Measurements from ENCODE around the gene CDK5RAP3. TPM values are rescaled to one million over a fixed set of nuclear protein-coding genes. Genes with fewer than 3 reads are reported as not detected.
"Not testable (repeated sequence)": the region's sequence is repeated elsewhere in the genome, so short reads cannot be mapped to it uniquely, and the experiment has no call there.

The CDK5RAP3 gene
- polyA plus RNA-seq, 2 of the 4 experiments (the other 2 are of a cell fraction) = 124 to 165 TPM

GRCh38 chr17:47934856-47935255 is 36.1 kb upstream of the CDK5RAP3 start:
- Histone ChIP-seq H3K27ac (peak overlapping the region in 1 of 2 experiments; percentile 72; a peak in 1 of 6 replicates), H3K4me1 (peaks cover 22% of the 10 kb centered on the region), H3K9me3 (no peaks in the 10 kb centered on the region), H3K4me3 (no peak overlapping the region), H3K4me2 (no peak overlapping the region)
- ChIA-PET CTCF (interaction anchor here (1.5 to 21.7 kb wide), 3 partner anchors 11 to 84 kb away, joined by 6 to 320 read pairs (median 22); partner anchors contain the start of genes CDK5RAP3 and PNPO), POLR2A (no interaction called here)
- ATAC-seq = no peak
- no peak for DNase-seq (ENCODE audit: low read depth in 1 of 2, low spot score in 1 of 2)
- FAIRE-seq = no peak
- 96% methylated on average over 1 of the region's 1 CpG for WGBS (ENCODE audit: missing lambda C conversion rate)
- no peak for TF ChIP-seq JUN (IDR thresholded peaks at IDR 0.05)
- no peak for TF ChIP-seq CBX2 (IDR thresholded peaks at IDR 0.05; ENCODE audit: borderline replicate concordance, low read depth)
- TF ChIP-seq RARB (CRISPR knock-in tag; IDR thresholded peaks at IDR 0.05) = no peak
- TF ChIP-seq ZC3H11A (IDR thresholded peaks at IDR 0.05) = no peak
- TF ChIP-seq REST (IDR thresholded peaks at IDR 0.05) = no peak
- TF ChIP-seq CTCF (IDR thresholded peaks at IDR 0.05) = no peak
- TF ChIP-seq RFX5 (IDR thresholded peaks at IDR 0.05) = no peak
- no peak for TF ChIP-seq ZSCAN20 (CRISPR knock-in tag; IDR thresholded peaks at IDR 0.05)
- no peak for TF ChIP-seq PHF8 (IDR thresholded peaks at IDR 0.05; ENCODE audit: borderline replicate concordance, low read depth)
- TF ChIP-seq EHF (CRISPR knock-in tag; IDR thresholded peaks at IDR 0.05) = no peak
- TF ChIP-seq ESRRA (IDR thresholded peaks at IDR 0.05; ENCODE audit: borderline replicate concordance, low read length) = no peak
- TF ChIP-seq NPAS2 (CRISPR knock-in tag; IDR thresholded peaks at IDR 0.05; ENCODE audit: borderline replicate concordance) = no peak

- H3K4me3 ChIP-seq; ATAC-seq; DNase-seq (ENCODE audit: low read depth in 1 of 2, low spot score in 1 of 2); POLR2A ChIA-PET; H3K9me3 ChIP-seq; FAIRE-seq: not testable (repeated sequence)
- WGBS (ENCODE audit: missing lambda C conversion rate) = 79% methylated on average over 3 of the region's 3 CpGs
- H3K27ac ChIP-seq = peak overlapping the region; percentile 37 to 72; a peak in 4 of 6 replicates
- H3K4me1 ChIP-seq = peaks cover 24% of the 10 kb centered on the region
- CTCF ChIA-PET = interaction anchor here (0.8 to 21.7 kb wide), 5 partner anchors 10 to 83 kb away, joined by 3 to 320 read pairs (median 6); partner anchors contain the start of genes CDK5RAP3 and PNPO
- H3K4me2 ChIP-seq = peak overlapping the region; percentile 39
Observed at GRCh38 chr17:47935468-47935867, 35.4 kb upstream of the CDK5RAP3 start.

GRCh38 chr17:47935961-47936360 is 35.0 kb upstream of the CDK5RAP3 start:
- peaks cover 29% of the 10 kb centered on the region for H3K4me1 ChIP-seq
- DNase-seq (ENCODE audit: low read depth in 1 of 2, low spot score in 1 of 2) = peak; percentile 75 to 81
- peak; percentile 74 to 82 for ATAC-seq
- ChIA-PET POLR2A (interaction anchor here (0.6 to 1.7 kb wide), 2 partner anchors 30 to 40 kb away, joined by 3 to 5 read pairs; partner anchors contain the start of gene SP2), CTCF (interaction anchor here (0.8 to 21.7 kb wide), 10 partner anchors 10 to 89 kb away, joined by 3 to 320 read pairs (median 3); partner anchors contain the start of genes CDK5RAP3 and PNPO)
- WGBS (ENCODE audit: missing lambda C conversion rate) = 37% methylated on average over 5 of the region's 5 CpGs
- TF ChIP-seq MAX (IDR thresholded peaks at IDR 0.05) = peak; percentile 37; the same call in 1 of the 2 replicates
- TF ChIP-seq FOSL2 (IDR thresholded peaks at IDR 0.05) = no peak
- peak; percentile 38; the same call in 1 of the 2 replicates for TF ChIP-seq FOSL2 (CRISPR knock-in tag; IDR thresholded peaks at IDR 0.05)
- TF ChIP-seq MAFK (IDR thresholded peaks at IDR 0.05; ENCODE audit: partially characterized antibody) = no peak
- H3K9me3 ChIP-seq = no peaks in the 10 kb centered on the region
- no peak for FAIRE-seq
- H3K4me3 ChIP-seq = no peak overlapping the region
- peak overlapping the region; percentile 37 to 72; a peak in 5 of 6 replicates for H3K27ac ChIP-seq
- H3K4me2 ChIP-seq = peak overlapping the region; percentile 39
